ENCODE results near the gene FBXO21.
A peak's percentile ranks its signal among the peaks of the same experiment; 100 is the strongest.
"Not testable (repeated sequence)": the region's sequence is repeated elsewhere in the genome, so short reads cannot be mapped to it uniquely, and the experiment has no call there.

FBXO21 gene

DNA sequence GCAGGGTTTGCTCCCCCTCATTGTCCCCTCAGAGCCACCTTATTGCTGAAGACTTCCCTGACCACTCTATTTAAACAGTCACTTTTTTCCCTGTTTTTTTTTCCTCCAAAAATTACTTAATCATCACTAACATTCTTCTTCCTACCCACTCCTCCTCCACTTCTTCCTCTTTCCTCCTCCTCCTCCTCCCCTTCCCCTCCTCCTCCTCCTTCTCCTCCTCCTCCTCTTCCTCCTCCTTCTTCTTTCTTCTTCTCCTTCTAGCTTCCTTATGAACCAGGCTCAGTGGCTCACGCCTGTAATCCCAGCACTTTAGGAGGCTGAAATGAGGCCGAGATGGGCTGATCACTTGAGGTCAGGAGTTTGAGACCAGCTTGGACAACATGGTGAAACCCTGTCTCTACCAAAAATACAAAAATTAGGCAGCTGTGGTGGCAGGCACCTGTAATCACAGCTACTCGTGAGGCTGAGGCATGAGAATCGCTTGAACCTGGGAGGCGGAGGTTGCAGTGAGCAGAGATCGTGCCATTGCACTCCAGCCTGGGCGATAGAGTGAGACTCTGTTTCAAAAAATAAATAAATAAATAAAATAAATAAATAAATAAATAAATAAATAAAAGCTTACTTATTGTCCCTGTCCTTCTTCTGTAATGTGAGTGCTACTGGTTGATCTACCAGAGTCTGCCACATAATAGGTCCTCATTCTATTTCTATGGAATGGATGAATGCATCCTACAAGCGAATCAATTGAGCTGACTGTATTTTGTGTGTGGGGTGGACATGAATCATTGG, 9.9 kb upstream of the FBXO21 start:
- DNase-seq, result not testable (repeated sequence)

DNA sequence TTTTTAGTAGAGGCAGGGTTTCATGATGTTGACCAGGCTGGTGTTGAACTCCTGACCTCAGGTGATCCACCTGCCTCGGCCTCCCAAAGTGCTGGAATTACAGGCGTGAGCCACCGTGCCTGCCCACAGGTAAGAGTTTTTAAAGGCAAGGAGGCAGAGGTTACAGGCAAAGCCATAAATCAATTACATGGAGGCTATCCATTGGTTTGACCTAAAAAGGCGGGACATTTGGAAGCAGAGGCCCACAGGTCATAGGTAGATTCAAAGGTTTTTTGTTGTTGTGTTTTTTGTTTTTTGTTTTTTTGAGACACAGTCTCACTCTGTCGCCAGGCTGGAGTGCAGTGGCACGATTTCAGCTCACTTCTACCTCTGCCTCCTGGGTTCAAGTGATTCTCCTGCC, 6.1 kb upstream of the FBXO21 start:
- not testable (repeated sequence) for DNase-seq

DNA sequence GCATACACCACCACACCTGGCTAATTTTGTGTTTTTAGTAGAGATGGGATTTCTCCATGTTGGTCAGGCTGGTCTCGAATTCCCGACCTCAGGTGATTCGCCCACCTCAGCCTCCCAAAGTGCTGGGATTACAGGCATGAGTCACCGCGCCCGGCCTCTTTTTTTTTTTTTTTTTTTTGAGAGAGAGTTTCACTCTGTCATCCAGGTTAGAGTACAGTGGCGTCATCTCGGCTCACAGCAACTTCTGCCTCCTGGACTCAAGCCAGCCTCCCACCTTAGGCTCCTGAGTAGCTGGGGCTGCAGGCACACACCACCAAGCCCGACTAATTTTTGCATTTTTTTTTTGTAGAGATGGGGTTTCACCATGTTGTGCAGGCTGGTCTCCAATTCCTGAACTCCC, 4.8 kb upstream of the FBXO21 start:
- not testable (repeated sequence) for DNase-seq

DNA sequence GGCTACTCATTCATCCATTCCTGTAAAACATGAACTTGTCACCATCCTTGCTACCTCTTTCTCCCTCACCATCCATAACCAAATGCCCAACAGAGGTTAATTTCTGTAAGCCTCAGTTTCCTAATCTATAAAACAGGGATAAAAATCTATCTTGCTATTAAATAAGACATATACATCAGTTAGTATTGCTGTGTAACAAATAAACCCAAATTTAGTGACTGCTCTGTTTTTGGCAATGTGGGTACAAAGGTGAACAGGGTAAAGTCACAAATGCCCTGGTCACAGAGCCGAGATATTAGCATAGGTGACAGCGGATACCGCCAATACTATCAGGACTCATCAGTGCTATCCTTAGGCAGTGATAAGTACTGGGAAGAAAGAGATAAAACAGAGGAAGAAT, 3.6 kb upstream of the FBXO21 start:
- DNase-seq, result no peak

DNA sequence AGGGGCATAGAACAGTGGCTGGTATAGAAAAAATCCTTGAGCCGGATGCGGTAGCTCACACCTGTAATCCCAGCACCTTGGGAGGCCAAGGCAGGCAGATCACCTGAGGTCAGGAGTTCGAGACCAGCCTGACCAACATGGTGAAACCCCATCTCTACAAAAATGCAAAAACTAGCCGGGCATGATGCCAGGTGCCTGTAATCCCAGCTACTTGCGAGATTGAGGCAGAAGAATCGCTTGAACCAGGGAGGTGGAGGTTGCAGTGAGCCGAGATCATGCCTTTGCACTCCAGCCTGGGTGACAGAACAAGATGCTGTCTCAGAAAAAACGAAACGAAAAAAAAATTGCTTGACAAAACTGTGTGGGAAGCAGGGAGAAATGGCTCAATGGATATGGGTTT, 2.3 kb upstream of the FBXO21 start:
- not testable (repeated sequence) for DNase-seq

DNA sequence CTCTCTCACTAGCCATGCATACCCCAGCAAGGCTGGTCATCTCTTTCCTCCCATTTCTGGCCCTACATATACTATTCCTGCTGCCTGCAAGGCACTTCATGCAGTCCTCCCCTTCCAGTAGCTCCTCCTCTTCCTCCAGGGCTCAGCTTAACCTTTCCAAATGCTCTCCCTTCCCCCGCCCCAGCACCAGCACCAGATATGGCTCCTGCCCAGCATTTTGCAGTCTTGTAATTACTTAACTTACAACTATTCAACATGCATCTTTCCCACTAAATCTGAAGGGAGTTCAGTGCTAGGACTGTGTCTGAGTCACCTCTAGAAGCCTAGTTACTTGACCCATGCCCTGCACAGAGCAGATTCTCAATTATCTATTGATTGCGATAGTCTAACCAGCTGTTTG, 1.8 kb upstream of the FBXO21 start:
- DNase-seq, result no peak

DNA sequence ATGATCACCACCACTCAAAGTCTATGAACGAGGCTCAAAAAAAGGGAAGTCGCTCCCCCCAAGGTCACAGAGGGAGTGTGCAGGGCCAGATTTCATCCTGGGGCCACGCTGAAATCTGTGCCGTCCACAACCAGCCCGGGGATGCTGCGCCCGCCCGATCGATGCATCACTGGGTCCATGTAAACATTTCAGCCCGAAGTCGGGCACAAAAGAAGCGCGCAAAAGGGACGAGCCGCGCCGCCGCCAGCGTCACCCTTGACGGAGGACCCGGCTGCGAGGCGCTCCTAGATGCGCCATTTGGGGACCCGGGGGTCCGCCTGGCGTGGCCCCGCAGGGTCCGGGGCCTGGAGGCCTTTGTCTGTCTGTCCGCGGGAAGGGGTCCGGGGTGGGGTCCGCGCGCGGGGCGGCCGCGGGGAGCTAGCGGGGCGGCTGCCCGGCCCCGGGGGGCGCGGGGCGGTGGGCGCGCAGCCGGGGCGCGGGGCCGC, 503 bp downstream of the FBXO21 start:
- peak; percentile 21 for DNase-seq

DNA sequence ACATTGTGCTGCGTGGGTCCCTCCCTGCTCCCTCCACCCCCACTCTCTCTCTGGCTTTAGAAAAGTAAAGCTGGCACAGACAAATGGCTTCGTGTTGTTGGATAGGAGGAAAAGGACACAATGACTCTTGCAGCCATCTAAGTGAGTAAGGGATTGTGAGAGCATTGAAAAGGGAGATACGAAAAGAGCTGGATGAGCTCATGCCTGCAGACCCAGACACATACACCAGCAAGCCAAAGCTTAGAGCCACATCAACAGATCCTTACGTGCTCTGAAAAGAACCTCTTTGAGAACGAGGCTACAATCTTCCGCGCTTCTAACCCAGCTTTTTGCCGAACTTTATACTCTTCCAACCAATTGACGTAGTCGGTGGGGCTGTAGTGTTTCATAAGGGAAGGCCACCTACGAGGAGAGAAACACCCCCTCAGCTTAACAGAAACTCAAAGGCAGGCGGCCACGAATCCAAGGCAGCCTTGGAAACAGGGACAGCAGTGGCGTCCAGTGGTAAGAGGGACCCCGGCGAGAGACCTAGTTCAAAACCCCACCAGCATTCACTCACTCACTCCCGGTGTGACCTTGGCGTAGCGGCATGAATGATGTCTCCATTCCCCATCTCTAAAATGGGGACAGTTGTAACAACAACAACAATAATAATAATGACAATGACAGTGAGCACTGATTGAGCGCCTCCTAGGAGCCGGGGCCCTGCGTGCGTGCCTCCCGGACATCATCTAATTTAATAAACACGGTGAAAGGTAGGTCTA, 1.1 kb downstream of the FBXO21 start:
- DNase-seq, result no peak

DNA sequence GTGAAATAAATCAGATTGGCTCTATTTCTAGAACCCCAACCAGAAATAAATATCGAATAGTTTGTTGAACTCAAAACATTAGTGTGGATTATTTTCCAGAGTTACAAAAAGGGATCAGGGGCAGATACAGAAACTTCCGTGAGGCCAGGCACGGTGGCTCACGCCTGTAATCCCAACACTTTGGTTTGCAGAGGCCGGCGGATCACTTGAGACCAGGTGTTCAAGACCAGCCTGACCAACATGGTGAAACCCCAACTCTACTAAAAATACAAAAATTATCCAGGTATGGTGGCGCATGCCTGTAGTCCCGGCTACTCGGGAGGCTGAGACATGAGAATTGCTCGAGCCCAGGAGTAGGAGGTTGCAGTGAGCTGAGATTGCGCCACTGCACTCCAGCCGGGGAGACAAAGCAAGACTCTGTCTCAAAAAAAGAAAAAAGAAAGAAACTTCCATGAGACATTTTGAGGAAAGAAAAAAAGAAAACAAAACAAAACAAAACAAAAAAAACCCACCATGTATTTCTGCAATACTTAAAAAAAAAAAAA, 2.1 kb downstream of the FBXO21 start:
- DNase-seq, result no peak

DNA sequence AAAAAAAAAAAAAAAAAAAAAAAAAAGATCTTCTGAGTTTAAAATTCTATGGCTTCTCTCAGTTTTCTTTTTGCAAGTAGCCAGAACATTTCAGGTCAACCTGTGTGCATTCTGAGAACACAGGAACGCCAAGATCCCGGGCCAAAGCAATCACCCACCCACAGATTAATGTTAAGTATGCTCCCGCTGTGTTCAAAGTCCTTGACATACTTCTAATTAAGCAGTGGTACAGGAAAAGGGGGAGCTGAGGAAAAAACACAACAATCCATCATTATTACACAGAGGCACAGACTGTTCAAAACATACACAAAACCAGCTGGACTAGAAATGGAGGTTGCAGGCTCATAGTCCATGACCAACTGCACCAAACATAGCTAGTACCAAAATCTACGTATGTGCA, 2.8 kb downstream of the FBXO21 start:
- DNase-seq, result no peak

DNA sequence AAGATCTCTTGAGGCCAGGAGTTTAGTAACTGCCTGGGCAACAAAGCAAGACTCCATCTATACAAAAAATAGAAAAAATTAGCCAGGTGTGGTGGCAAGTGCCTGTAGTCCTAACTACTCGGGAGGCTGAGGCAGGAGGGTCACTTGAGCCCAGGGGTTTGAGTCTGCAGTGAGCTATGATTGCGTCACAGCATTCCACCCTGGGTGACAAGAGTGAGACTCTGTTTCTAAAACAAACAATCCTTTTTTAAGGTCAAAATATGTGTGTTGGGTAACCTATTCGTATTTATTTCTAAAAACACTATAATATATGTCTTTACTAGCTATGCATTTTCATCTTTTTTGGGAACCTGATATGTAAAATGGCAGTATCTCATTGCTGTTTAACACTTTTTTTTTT, 7.4 kb downstream of the FBXO21 start:
- DNase-seq, result no peak

DNA sequence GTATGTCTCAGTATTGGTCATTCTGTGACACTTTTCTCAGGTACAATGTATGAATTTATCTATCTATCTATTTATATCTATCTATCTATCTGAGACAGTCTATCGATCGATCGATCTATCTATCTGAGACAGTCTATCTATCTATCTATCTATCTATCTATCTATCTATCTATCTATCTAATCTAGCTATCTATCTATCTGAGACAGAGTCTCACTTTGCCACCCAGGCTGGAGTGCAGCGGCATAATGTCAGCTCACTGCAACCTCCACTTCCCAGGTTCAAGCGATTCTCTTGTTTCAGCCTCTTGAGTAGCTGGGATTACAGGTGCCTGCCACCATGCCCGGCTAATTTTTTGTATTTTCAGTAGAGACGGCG, 8.8 kb downstream of the FBXO21 start:
- DNase-seq, result not testable (repeated sequence)

DNA sequence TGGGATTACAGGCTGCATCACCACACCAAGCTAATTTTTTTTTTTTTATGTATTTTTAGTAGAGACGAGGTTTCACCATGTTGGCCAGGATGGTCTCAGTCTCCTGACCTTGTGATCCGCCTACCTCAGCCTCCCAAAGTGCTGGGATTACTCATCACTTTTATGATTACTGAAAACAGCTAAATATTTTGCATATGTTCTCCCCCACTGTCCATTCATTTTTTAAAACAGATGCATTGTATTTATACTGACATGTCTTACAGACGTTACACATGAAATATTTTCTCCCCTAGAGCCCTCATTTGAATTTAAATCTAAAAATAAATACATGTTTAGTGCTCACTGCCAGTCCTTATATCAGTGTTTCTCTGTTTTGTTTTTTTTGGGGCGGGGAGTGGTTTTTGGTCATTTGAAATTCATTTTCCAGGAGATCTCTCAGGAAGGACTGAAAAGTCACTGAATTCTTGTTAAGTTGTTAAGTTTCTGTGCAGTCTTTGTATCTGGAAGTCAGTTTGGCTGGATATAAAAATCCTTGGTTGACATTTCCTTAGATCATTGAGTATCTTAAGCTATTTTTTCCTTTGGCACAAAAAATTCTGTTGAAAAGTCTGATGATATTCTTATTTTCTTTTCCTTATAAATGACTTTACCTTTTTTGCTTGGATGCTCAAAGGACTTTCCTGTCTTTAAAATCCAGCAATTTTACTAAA, 9.4 kb downstream of the FBXO21 start:
- no peak for DNase-seq

DNA sequence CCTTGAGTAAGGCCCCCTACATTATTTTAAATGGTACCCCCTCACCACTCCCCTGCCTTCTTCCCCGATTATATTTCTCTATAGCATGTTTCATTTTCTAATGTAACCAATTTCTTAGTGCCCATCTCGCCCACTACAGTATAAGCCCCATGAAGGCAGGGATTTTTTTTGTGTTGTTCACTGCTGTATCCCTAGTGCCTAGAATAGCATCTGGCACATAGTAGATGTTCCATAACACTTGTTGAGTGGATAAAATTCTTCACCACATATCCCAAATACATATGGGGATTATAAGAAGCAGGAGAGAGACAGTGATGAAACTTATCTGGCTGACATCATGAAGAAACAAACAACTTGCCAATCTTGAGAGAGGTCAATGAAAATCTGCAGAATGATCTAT, 11.5 kb downstream of the FBXO21 start:
- no peak for DNase-seq

DNA sequence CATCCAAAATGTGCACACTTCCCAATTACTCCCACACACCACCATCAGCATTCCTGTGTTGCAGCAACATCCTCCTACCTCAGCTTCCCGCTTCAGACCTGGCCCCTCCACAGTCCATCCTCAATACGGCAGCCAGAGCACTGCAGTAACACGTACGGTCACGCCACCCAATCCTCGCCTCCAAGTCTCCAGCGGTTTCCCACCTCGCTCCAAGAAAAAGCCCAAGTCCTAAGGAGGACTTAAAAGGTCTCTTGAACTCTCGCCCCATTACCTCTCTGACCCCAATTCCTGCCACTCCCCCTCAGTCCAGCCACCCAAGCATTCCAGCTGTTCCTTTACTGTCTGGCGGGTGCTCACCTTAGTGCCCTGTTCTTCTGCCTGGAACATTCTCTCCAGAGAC, 12.0 kb downstream of the FBXO21 start:
- DNase-seq, result no peak

DNA sequence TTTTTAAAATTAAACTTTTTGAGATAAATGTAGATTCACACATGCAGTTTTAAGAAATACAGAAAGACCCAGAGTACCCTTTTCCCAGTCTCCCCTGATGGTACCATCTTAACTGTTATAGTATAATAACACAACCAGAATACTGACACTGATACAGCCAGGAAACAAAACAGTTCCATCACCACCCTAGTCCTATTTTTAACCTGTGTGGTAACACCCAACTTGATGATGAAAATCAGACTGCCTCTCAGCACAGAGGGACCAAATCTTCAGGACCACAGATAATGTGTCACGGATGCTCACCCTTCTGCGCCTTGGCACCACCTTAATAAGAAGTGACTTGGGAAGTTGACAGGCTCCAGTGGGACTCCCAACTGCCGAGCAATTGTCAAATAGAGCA, 18.1 kb downstream of the FBXO21 start:
- DNase-seq, result no peak

DNA sequence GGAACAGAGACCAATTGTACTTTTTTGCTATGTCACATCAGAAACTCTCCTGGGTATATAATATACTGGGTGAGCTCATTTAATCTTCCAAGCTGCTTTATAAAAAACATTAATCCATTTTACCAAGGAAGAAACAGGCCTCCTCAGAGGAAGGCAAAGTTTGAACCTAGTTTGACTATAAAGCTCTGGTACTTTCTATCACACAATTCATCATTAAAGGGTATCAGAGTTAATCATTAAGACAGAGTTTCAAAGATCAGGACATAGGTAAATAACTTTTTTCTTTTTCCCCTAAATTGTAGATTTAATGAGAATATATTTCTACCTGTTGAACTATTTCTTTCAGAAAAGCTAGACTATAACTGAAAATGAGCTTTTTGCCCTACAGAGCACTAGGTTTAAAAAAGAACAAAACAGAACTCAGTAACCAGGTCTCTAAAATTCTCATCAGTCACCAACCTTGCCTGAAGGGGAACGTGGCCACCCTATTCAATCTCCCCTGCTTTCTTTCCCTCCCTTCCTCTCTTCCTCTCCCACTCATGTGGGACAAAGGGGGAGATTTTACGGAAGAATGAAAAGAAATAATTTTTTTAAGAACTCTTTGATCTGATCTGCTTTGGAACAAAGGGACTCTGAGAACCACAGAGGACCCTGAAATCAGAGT, 18.6 kb downstream of the FBXO21 start:
- no peak for DNase-seq

DNA sequence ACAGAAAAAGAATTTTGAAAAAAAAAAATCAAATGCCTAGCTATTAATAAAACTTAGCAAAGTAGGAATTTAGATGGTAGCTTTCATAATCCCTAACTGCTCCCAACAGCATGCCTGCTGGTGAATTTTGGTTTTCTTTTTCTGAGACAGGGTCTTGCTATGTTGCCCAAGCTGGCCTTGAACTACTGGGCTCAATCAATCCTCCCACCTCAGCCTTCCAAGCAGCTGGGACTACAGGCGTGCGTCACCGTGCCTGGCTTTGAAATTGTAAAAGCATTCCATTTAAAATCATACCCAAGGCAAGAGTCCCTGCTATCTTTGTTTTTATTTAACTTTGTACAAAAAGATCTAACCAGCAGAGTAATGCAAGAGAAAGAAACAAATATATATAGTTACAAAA, 20.7 kb downstream of the FBXO21 start:
- no peak for DNase-seq

DNA sequence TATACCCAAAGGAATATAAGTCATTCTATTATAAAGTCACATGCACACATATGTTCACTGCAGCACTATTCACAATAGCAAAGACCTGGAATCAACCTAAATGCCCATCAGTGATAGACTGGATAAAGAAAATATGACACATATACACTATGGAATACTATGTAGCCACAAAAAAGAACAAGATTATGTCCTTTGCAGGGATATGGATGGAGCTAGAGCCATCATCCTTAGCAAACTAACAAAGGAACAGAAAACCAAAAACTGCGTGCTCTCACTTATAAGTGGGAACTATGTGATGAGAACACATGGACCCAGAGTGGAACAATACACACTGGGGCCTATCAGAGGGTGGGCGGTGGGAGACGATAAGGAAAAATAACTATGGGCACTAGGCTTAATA, 21.3 kb downstream of the FBXO21 start:
- DNase-seq, result no peak

DNA sequence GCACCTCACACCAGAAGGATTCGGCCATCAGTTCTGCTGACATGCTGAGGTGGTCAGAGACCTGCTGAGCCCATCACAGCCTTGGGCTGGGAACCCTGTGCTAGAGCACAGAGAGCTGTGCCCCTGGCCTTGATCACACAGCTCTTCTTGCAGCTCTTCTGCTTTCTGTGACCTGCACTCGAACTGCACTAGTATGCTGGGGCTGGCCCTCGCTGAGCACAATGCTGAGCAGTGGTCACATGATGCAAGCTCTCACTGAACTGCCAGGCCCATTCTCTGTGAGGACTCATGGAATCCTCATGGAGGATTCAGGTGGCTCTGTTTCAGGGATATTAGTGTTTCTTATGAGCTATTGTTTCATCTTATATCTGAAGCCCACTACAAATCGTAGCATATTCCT, 22.5 kb downstream of the FBXO21 start:
- DNase-seq, result no peak

DNA sequence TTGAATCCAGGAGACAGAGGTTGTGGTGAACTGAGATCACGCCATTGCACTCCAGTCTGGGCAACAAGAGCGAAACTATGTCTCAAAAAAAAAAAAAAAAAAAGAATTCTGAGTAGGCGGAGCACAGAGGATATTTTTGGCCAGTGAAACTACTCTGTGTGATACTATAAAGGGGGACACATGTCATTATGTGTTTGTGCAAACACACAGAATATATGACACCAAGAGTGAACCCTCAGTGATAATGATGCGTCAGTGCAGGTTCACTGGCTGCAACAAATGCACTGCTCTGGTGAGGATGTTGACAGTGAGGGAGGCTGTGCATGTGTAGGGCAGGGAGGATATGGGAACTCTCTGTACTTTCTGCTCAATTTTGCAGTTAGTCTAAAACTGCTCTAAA, 24.2 kb downstream of the FBXO21 start:
- no peak for DNase-seq

DNA sequence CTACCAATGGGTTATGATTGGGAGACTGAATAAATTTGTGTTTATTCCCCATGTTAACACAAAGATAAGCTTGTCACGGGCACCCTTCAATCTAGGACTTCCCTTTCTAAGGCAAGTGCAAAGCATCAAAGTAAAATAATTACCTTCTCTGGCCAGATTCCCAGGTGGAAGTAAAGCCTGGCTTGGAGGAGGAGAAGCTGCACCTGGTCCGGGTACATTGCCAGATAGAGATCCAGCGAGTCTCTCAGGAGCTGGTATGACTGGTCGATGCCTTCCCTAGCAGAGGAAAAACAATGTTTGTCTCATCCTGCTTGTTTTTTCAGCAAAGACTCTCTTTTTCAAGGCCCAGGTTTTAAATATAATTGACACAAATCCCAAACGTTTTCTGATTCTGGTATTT, 24.9 kb downstream of the FBXO21 start:
- DNase-seq, result peak; percentile 17

DNA sequence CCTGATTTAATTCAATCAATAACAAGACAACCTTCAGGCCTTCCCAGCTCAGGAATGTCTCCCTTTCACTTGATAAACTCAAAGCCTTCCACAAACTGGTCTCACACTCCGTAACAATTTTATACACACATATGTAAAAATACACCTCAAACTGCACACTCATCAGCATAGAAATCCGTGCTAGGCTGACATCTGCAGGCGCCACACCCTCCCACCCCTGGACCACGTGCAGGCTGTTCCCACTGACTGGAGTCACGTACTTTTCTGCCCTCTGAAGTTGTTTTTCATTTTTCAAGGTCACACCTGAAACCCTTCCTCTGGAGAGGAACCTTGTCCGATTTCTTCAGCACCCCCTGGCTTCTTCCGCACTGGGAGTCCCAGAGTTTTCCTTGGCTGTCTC, 27.6 kb downstream of the FBXO21 start:
- no peak for DNase-seq

Data from NCI-H774 (cell line).